SK-N-SH (cell line): ENCODE measurements around the gene KRTAP10-2. TPM values are rescaled to one million over a fixed set of nuclear protein-coding genes. Genes with fewer than 3 reads are reported as not detected.

ENCODE experiments used
- CTCF ChIA-PET: fragments of 300-600, 350-600 bp; formaldehyde crosslinking; extraction: SDS; loops from one replicate; lab custom pipeline; 2021; lab: Yijun Ruan, JAX
- POLR2A ChIA-PET: fragments of 350-600 bp; sonication (Branson Sonifier 250); formaldehyde crosslinking; extraction: SDS; loops from one replicate; lab custom pipeline; 2020; ENCODE audit warnings: antibody characterized with exemption, inconsistent platforms; lab: Yijun Ruan, JAX
- DNase-seq: peaks from one replicate; pipeline ENCODE4 v3.0.0; 2012
- H2AFZ ChIP-seq: fragments of 200-600 bp; sonication (generic); 2 replicates; pipeline ENCODE4 v1.8.1; 2016; ENCODE audit warnings: antibody characterized with exemption, mild to moderate bottlenecking, low read depth
- H3F3A ChIP-seq: fragments of 200-600 bp; sonication (generic); replicated peaks from 2 replicates; pipeline ENCODE3; 2016; ENCODE audit warnings: antibody characterized with exemption, mild to moderate bottlenecking; ENCODE audit not compliant: insufficient read depth
- H3K27ac ChIP-seq, 2 experiments: fragments of 200-500 bp in 1 of 2; fragments of 200-600 bp in 1 of 2; sonication (Bioruptor generic) in 1 of 2; sonication (generic), shearing (Covaris generic) in 1 of 2; 2 replicates each; pipeline versions ENCODE4 v1.5.1 to v1.6.1; 2014 to 2016; ENCODE audit warnings: low read depth in 2 of 2, inconsistent platforms in 1 of 2, low read length in 1 of 2, mild to moderate bottlenecking in 1 of 2, mixed read lengths in 1 of 2
- H3K27me3 ChIP-seq: fragments of 200-600 bp; sonication (generic), shearing (Covaris generic); 2 replicates; pipeline ENCODE4 v1.6.1; 2016; ENCODE audit warnings: mixed run types; ENCODE audit not compliant: insufficient read depth
- H3K36me3 ChIP-seq, 2 experiments: fragments of 200-500 bp in 1 of 2; fragments of 200-600 bp in 1 of 2; sonication (Bioruptor generic) in 1 of 2; sonication (generic) in 1 of 2; replicated peaks in 1 of 2; 2 replicates each; pipeline versions ENCODE3 to v1.5.1; 2014 to 2016; ENCODE audit warnings: low read length in 1 of 2, mild to moderate bottlenecking in 1 of 2; ENCODE audit not compliant: insufficient read depth in 2 of 2, control insufficient read depth in 1 of 2
- H3K4me1 ChIP-seq, 2 experiments: fragments of 200-500 bp in 1 of 2; fragments of 200-600 bp in 1 of 2; sonication (Bioruptor generic) in 1 of 2; sonication (generic), shearing (Covaris generic) in 1 of 2; 2 replicates each; pipeline versions ENCODE4 v1.5.1 to v1.6.1; 2014 to 2016; ENCODE audit warnings: low read depth in 1 of 2, low read length in 1 of 2, mixed run types in 1 of 2; ENCODE audit not compliant: insufficient read depth in 2 of 2, control insufficient read depth in 1 of 2
- H3K4me2 ChIP-seq: fragments of 200-600 bp; sonication (generic), shearing (Covaris generic); 2 replicates; pipeline ENCODE4 v1.6.1; 2017; ENCODE audit warnings: mixed run types
- H3K4me3 ChIP-seq, 2 experiments: fragments of 200-500 bp in 1 of 2; fragments of 200-600 bp in 1 of 2; sonication (Bioruptor generic) in 1 of 2; sonication (generic), shearing (Covaris generic) in 1 of 2; 2 replicates each; pipeline versions ENCODE4 v1.5.1 to v1.8.1; 2014 to 2016; ENCODE audit warnings: low read depth in 2 of 2, inconsistent platforms in 1 of 2, low read length in 1 of 2, mild to moderate bottlenecking in 1 of 2, mixed read lengths in 1 of 2, moderate library complexity in 1 of 2
- H3K79me2 ChIP-seq: fragments of 200-600 bp; sonication (generic); 2 replicates; pipeline ENCODE4 v1.8.1; 2017; ENCODE audit warnings: mild to moderate bottlenecking; ENCODE audit not compliant: insufficient read depth
- H3K9ac ChIP-seq: fragments of 200-600 bp; sonication (generic); 2 replicates; pipeline ENCODE4 v1.6.1; 2017; ENCODE audit warnings: mixed run types
- H3K9me2 ChIP-seq: fragments of 200-600 bp; sonication (generic); 2 replicates; pipeline ENCODE4 v1.6.1; 2017; ENCODE audit warnings: mixed run types
- H3K9me3 ChIP-seq: fragments of 200-600 bp; sonication (generic); 2 replicates; pipeline ENCODE4 v1.6.1; 2017; ENCODE audit warnings: mixed run types, mild to moderate bottlenecking, moderate library complexity
- H4K20me1 ChIP-seq: fragments of 200-600 bp; sonication (generic); 2 replicates; pipeline ENCODE4 v1.6.1; 2017; ENCODE audit warnings: mild to moderate bottlenecking, mixed run types; ENCODE audit not compliant: insufficient read depth
- CTCF ChIP-seq: fragments of 200-600 bp; sonication (generic); IDR thresholded peaks from 2 replicates; pipeline ENCODE4 v1.6.1; 2017; ENCODE audit warnings: antibody characterized with exemption, mild to moderate bottlenecking, moderate library complexity
- ELF1 ChIP-seq: IDR thresholded peaks from 2 replicates; pipeline ENCODE4 v1.4.0; 2012
- EP300 ChIP-seq, 2 experiments: IDR thresholded peaks; 2 replicates each; pipeline versions ENCODE4 v1.4.0 to v1.6.1; 2012; ENCODE audit warnings: borderline replicate concordance in 1 of 2, low read depth in 1 of 2, low read length in 1 of 2
- FOXJ3 ChIP-seq: sonication (generic); formaldehyde crosslinking; IDR thresholded peaks from 2 replicates; pipeline ENCODE4 v1.5.1; 2020; ENCODE audit warnings: mild to moderate bottlenecking, missing genetic modification reagents
- GABPA ChIP-seq: IDR thresholded peaks from 2 replicates; pipeline ENCODE4 v1.4.0; 2012; ENCODE audit warnings: low read depth, mild to moderate bottlenecking
- JUND ChIP-seq: IDR thresholded peaks from 2 replicates; pipeline ENCODE4 v1.4.0; 2012
- MAX ChIP-seq: IDR thresholded peaks from 2 replicates; pipeline ENCODE4 v1.4.0; 2012; ENCODE audit warnings: low read depth
- MEF2A ChIP-seq: IDR thresholded peaks from 2 replicates; pipeline ENCODE4 v1.4.0; 2012; ENCODE audit warnings: low read depth, borderline replicate concordance
- NFIC ChIP-seq: IDR thresholded peaks from 2 replicates; pipeline ENCODE4 v1.4.0; 2012; ENCODE audit warnings: borderline replicate concordance
- PBX3 ChIP-seq: IDR thresholded peaks from 2 replicates; pipeline ENCODE4; 2012
- POLR2AphosphoS5 ChIP-seq: IDR thresholded peaks from 2 replicates; pipeline ENCODE4 v1.6.1; 2012; ENCODE audit warnings: low read depth, low read length
- RAD21 ChIP-seq: IDR thresholded peaks from 2 replicates; pipeline ENCODE4 v1.6.1; 2012; ENCODE audit warnings: mild to moderate bottlenecking, low read length
- REST ChIP-seq: IDR thresholded peaks from 2 replicates; pipeline ENCODE4 v1.6.1; 2012; ENCODE audit warnings: mild to moderate bottlenecking, low read depth, low read length, moderate library complexity
- RFX5 ChIP-seq: IDR thresholded peaks from 2 replicates; pipeline ENCODE4 v1.6.1; 2012; ENCODE audit warnings: mild to moderate bottlenecking, improper control_type of control experiment, low read length
- SIN3A ChIP-seq: IDR thresholded peaks from 2 replicates; pipeline ENCODE4 v1.6.1; 2012; ENCODE audit warnings: low read depth, mild to moderate bottlenecking, low read length, moderate library complexity, borderline replicate concordance
- TAF1 ChIP-seq: IDR thresholded peaks from 2 replicates; pipeline ENCODE4 v1.6.1; 2012; ENCODE audit warnings: low read depth, mild to moderate bottlenecking, low read length, moderate library complexity, borderline replicate concordance
- TCF12 ChIP-seq: IDR thresholded peaks from 2 replicates; pipeline ENCODE4 v1.4.0; 2012
- TEAD4 ChIP-seq: IDR thresholded peaks from 2 replicates; pipeline ENCODE4 v1.4.0; 2012; ENCODE audit warnings: mild to moderate bottlenecking, borderline replicate concordance; ENCODE audit not compliant: insufficient read depth
- USF1 ChIP-seq: IDR thresholded peaks from 2 replicates; pipeline ENCODE4 v1.4.0; 2012; ENCODE audit warnings: low read depth, borderline replicate concordance
- USF2 ChIP-seq: fragments of 150-350 bp; IDR thresholded peaks from 2 replicates; pipeline ENCODE4 v1.6.1; 2017; ENCODE audit warnings: antibody characterized with exemption, low read length, low read depth, borderline replicate concordance
- WGBS: methylation state at CpG from one replicate; pipeline ENCODE4 v1.1.6; 2017; ENCODE audit warnings: low lambda C conversion rate; 5-methylcytosine and 5-hydroxymethylcytosine counted together
- polyA plus RNA-seq, 3 experiments: library from polyadenylated mRNA; depleted of rRNA; stranded (reverse); fragments of >200 nt; gene quantifications; 2 replicates each; pipeline ENCODE4 v1.2.3, GENCODE V29; 2012

The KRTAP10-2 gene
- polyA plus RNA-seq, 1 of the 3 experiments (the other 2 are of a cell fraction): not detected

- no peak overlapping the region for H2AFZ ChIP-seq
- DNase-seq: no peak
- H3K4me1 ChIP-seq: no peaks in the 10 kb centered on the region
- ChIA-PET CTCF (no interaction called here), POLR2A (no interaction called here)
- no peaks in the 10 kb centered on the region for H4K20me1 ChIP-seq
- TF ChIP-seq RFX5 (no peak), EP300 (IDR thresholded peaks at IDR 0.05; ENCODE audit: borderline replicate concordance in 1 of 2, low read depth in 1 of 2, low read length in 1 of 2) (no peak), SIN3A (no peak), MEF2A (no peak), NFIC (no peak), TEAD4 (no peak), USF1 (no peak), USF2 (no peak), GABPA (no peak)
- H3K4me2 ChIP-seq: no peak overlapping the region
- 55% methylated on average over 5 of the region's 9 CpGs for WGBS
- H3K36me3 ChIP-seq: no peaks in the 10 kb centered on the region
- no peaks in the 10 kb centered on the region for H3K9me3 ChIP-seq
- no peak overlapping the region for H3K4me3 ChIP-seq
- H3K27ac ChIP-seq: no peak overlapping the region
- no peak overlapping the region for H3K9ac ChIP-seq
- H3K79me2 ChIP-seq: no peaks in the 10 kb centered on the region
- no peaks in the 10 kb centered on the region for H3F3A ChIP-seq
- no peaks in the 10 kb centered on the region for H3K9me2 ChIP-seq
- peaks cover 59% of the 10 kb centered on the region for H3K27me3 ChIP-seq
Measured at GRCh38 chr21:44556879-44557278, 5.6 kb upstream of the KRTAP10-2 start.

GRCh38 chr21:44555200-44555875, 4.0 kb upstream of the KRTAP10-2 start:
- no peak overlapping the region for H3K27ac ChIP-seq
- H3K9me2 ChIP-seq: no peaks in the 10 kb centered on the region
- H3K9me3 ChIP-seq: no peaks in the 10 kb centered on the region
- H3K9ac ChIP-seq: no peak overlapping the region
- H2AFZ ChIP-seq: no peak overlapping the region
- H3K4me3 ChIP-seq: no peak overlapping the region
- H4K20me1 ChIP-seq: no peaks in the 10 kb centered on the region
- no peaks in the 10 kb centered on the region for H3F3A ChIP-seq
- H3K4me1 ChIP-seq: no peaks in the 10 kb centered on the region
- CTCF ChIA-PET: no interaction called here
- no peaks in the 10 kb centered on the region for H3K36me3 ChIP-seq
- TF ChIP-seq TCF12: no peak
- TF ChIP-seq TEAD4: no peak
- TF ChIP-seq ELF1: no peak
- no peak for TF ChIP-seq JUND
- no peak for TF ChIP-seq CTCF
- TF ChIP-seq POLR2AphosphoS5: no peak
- TF ChIP-seq MEF2A: no peak
- no peak for TF ChIP-seq RFX5
- no peak for TF ChIP-seq TAF1
- TF ChIP-seq PBX3: no peak
- no peak for TF ChIP-seq RAD21
- no peak for TF ChIP-seq REST
- TF ChIP-seq GABPA: no peak
- TF ChIP-seq FOXJ3: no peak
- no peak for TF ChIP-seq MAX
- TF ChIP-seq, all 33 proteins: peak for 0
- POLR2A ChIA-PET: no interaction called here
- 13% methylated on average over 9 of the region's 13 CpGs for WGBS
- Histone ChIP-seq H3K79me2 (no peaks in the 10 kb centered on the region), H3K27me3 (peaks cover 59% of the 10 kb centered on the region), H3K4me2 (no peak overlapping the region)
- DNase-seq: no peak
